ENCODE measurements around the gene ASB16. TPM values are rescaled to one million over a fixed set of nuclear protein-coding genes. Genes with fewer than 3 reads are reported as not detected.
"Not testable (repeated sequence)": the region's sequence is repeated elsewhere in the genome, so short reads cannot be mapped to it uniquely, and the experiment has no call there.

ASB16 gene
- not detected in 2 replicates for total RNA-seq

- DNase-seq (ENCODE audit: low read depth in 2 of 2), result peak in 1 of 2 donors; percentile 13
Observed at GRCh38 chr17:44170499-44171201, at the start of gene ASB16. TSS of gene ASB16 (plus strand) at chr17:44170704. CDS start at chr17:44170790, 86 bp downstream.

GRCh38 chr17:44120851-44121605 is 49.5 kb upstream of the ASB16 start:
- DNase-seq (ENCODE audit: low read depth in 2 of 2), result no peak

- no peak for DNase-seq (ENCODE audit: low read depth in 2 of 2)
Observed at GRCh38 chr17:44121997-44122815, 48.3 kb upstream of the ASB16 start.

GRCh38 chr17:44122816-44123355 is 47.6 kb upstream of the ASB16 start:
- no peak for DNase-seq (ENCODE audit: low read depth in 2 of 2)

- DNase-seq (ENCODE audit: low read depth in 2 of 2), result peak; percentile 81 to 95
Observed at GRCh38 chr17:44123356-44124117, 47.0 kb upstream of the ASB16 start, which contains the start of gene HDAC5. TSS of gene HDAC5 (minus strand) at chr17:44123641. CDS start at chr17:44117515, 6,126 bp downstream.

- no peak for DNase-seq (ENCODE audit: low read depth in 2 of 2)
Observed at GRCh38 chr17:44124118-44124438, 46.4 kb upstream of the ASB16 start.

GRCh38 chr17:44128383-44128782 is 42.1 kb upstream of the ASB16 start:
- no peak for DNase-seq (ENCODE audit: low read depth in 2 of 2)

GRCh38 chr17:44130693-44131349 is 39.7 kb upstream of the ASB16 start:
- no peak for DNase-seq (ENCODE audit: low read depth in 2 of 2)

GRCh38 chr17:44131372-44131771 is 39.1 kb upstream of the ASB16 start:
- not testable (repeated sequence) for DNase-seq (ENCODE audit: low read depth in 2 of 2)

- DNase-seq (ENCODE audit: low read depth in 2 of 2), result no peak
Observed at GRCh38 chr17:44132275-44132821, 38.2 kb upstream of the ASB16 start.

- no peak for DNase-seq (ENCODE audit: low read depth in 2 of 2)
Observed at GRCh38 chr17:44133918-44134476, 36.5 kb upstream of the ASB16 start.

GRCh38 chr17:44134752-44135568 is 35.5 kb upstream of the ASB16 start:
- no peak for DNase-seq (ENCODE audit: low read depth in 2 of 2)

GRCh38 chr17:44137891-44138709 is 32.4 kb upstream of the ASB16 start:
- DNase-seq (ENCODE audit: low read depth in 2 of 2), result peak; percentile 81 to 96

- DNase-seq (ENCODE audit: low read depth in 2 of 2), result not testable (repeated sequence)
Observed at GRCh38 chr17:44143921-44144320, 26.6 kb upstream of the ASB16 start.

GRCh38 chr17:44144966-44145739 is 25.4 kb upstream of the ASB16 start:
- DNase-seq (ENCODE audit: low read depth in 2 of 2), result no peak

- DNase-seq (ENCODE audit: low read depth in 2 of 2), result no peak
Observed at GRCh38 chr17:44146375-44147346, 23.8 kb upstream of the ASB16 start.
